Measurements from ENCODE around the gene FRMD4B. TPM values are rescaled to one million over a fixed set of nuclear protein-coding genes. Genes with fewer than 3 reads are reported as not detected.

FRMD4B gene
- total and polyA plus RNA-seq, 2 experiments from 2014 or later: 6.4 to 12.8 TPM

DNA sequence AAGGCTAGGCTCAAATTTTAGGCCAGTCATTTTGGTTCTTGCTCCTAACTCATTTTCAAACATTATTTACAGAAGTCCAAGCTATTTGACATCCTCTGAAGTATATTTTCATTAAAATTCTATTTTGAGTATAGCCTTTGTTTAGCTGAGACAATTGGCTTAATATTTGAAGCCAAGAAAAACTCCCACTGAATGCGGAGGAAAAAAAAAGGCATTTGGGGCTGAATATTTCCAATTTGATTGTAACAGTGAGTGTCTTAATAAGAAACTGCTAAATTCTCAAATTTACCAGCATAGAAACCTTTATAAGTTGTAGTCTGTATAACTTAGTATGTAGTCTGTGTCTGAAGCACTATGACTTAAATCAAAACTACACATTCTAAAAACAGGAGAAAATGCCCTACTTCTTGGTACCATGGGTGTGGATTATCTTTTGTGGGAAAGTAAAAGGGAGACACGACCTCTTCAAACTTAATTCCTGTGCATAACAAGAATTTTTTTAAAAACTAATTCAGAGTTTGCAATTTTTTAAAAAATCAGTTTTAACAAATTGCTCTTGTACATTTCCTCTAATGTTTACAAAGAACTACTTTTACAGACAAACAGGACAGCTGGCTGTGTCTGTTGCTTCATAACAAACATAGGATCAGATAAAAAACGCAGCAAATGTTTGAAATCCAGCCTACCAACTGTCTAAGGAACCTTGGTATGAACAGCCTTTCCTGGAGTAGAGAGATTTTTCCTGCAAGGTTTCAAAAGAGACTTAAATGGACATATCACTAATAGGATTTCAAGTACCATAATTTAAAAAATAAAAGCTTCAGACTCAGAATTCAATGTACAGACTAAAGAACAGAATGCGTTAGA is 210.8 kb downstream of the FRMD4B start:
- peaks cover 6% of the 10 kb centered on the region; the same call in 1 of the 3 replicates for H3K36me3 Mint-ChIP-seq (ENCODE audit: low read depth)
- H3K79me2 ChIP-seq (replicated peaks; ENCODE audit: insufficient read depth): no peaks in the 10 kb centered on the region
- no peak overlapping the region for H3K4me3 Mint-ChIP-seq
- ATAC-seq (no peak), DNase-seq (ENCODE audit: low spot score) (no peak)
- no peak overlapping the region for H3K4me2 ChIP-seq
- H3K27ac Mint-ChIP-seq: no peak overlapping the region
- no peaks in the 10 kb centered on the region for H3K4me1 ChIP-seq (ENCODE audit: insufficient read depth)
- H4K20me1 ChIP-seq (replicated peaks; ENCODE audit: insufficient read depth): no peaks in the 10 kb centered on the region
- no peak overlapping the region for H2AFZ ChIP-seq
- H3K27me3 Mint-ChIP-seq (ENCODE audit: insufficient read depth, low read depth, poor library complexity): peaks cover 3% of the 10 kb centered on the region
- no peak overlapping the region for H3K27ac ChIP-seq (ENCODE audit: low read depth)
- H3K4me1 Mint-ChIP-seq: no peaks in the 10 kb centered on the region
- H3K4me3 ChIP-seq: no peak overlapping the region
- no peaks in the 10 kb centered on the region for H3K27me3 ChIP-seq (ENCODE audit: insufficient read depth)
- H3K9me3 Mint-ChIP-seq: no peaks in the 10 kb centered on the region
- no peaks in the 10 kb centered on the region for H3K9me2 ChIP-seq (ENCODE audit: insufficient read depth)
- no peaks in the 10 kb centered on the region for H3K36me3 ChIP-seq (ENCODE audit: insufficient read depth)
- H3F3A ChIP-seq (replicated peaks; ENCODE audit: low read depth): no peaks in the 10 kb centered on the region
- TF ChIP-seq, protein P1, sequence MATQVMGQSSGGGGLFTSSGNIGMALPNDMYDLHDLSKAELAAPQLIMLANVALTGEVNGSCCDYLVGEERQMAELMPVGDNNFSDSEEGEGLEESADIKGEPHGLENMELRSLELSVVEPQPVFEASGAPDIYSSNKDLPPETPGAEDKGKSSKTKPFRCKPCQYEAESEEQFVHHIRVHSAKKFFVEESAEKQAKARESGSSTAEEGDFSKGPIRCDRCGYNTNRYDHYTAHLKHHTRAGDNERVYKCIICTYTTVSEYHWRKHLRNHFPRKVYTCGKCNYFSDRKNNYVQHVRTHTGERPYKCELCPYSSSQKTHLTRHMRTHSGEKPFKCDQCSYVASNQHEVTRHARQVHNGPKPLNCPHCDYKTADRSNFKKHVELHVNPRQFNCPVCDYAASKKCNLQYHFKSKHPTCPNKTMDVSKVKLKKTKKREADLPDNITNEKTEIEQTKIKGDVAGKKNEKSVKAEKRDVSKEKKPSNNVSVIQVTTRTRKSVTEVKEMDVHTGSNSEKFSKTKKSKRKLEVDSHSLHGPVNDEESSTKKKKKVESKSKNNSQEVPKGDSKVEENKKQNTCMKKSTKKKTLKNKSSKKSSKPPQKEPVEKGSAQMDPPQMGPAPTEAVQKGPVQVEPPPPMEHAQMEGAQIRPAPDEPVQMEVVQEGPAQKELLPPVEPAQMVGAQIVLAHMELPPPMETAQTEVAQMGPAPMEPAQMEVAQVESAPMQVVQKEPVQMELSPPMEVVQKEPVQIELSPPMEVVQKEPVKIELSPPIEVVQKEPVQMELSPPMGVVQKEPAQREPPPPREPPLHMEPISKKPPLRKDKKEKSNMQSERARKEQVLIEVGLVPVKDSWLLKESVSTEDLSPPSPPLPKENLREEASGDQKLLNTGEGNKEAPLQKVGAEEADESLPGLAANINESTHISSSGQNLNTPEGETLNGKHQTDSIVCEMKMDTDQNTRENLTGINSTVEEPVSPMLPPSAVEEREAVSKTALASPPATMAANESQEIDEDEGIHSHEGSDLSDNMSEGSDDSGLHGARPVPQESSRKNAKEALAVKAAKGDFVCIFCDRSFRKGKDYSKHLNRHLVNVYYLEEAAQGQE (IDR thresholded peaks at IDR 0.05; ENCODE audit: unreplicated experiment): no peak
- TF ChIP-seq EZH2 (IDR thresholded peaks at IDR 0.05; ENCODE audit: low read depth, unreplicated experiment) (no peak), CREB1 (CRISPR knock-in tag; IDR thresholded peaks at IDR 0.05; ENCODE audit: low read depth) (no peak), JUNB (IDR thresholded peaks at IDR 0.05; ENCODE audit: unreplicated experiment) (no peak), ZNF331 (CRISPR knock-in tag; IDR thresholded peaks at IDR 0.05; ENCODE audit: low read depth) (no peak), POLR2AphosphoS5 (IDR thresholded peaks at IDR 0.05; ENCODE audit: low read depth) (no peak), ZNF114 (CRISPR knock-in tag; IDR thresholded peaks at IDR 0.05) (no peak), EZH2phosphoT487 (IDR thresholded peaks at IDR 0.05; ENCODE audit: unreplicated experiment) (no peak), STAT1 (IDR thresholded peaks at IDR 0.05; ENCODE audit: unreplicated experiment) (no peak), NANOG (IDR thresholded peaks at IDR 0.05; ENCODE audit: borderline replicate concordance) (no peak)
- TF ChIP-seq, protein P2, sequence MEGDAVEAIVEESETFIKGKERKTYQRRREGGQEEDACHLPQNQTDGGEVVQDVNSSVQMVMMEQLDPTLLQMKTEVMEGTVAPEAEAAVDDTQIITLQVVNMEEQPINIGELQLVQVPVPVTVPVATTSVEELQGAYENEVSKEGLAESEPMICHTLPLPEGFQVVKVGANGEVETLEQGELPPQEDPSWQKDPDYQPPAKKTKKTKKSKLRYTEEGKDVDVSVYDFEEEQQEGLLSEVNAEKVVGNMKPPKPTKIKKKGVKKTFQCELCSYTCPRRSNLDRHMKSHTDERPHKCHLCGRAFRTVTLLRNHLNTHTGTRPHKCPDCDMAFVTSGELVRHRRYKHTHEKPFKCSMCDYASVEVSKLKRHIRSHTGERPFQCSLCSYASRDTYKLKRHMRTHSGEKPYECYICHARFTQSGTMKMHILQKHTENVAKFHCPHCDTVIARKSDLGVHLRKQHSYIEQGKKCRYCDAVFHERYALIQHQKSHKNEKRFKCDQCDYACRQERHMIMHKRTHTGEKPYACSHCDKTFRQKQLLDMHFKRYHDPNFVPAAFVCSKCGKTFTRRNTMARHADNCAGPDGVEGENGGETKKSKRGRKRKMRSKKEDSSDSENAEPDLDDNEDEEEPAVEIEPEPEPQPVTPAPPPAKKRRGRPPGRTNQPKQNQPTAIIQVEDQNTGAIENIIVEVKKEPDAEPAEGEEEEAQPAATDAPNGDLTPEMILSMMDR (conservative IDR thresholded peaks at IDR 0.05; ENCODE audit: low read depth in 2 of 2): no peak
- TF ChIP-seq, protein P3, sequence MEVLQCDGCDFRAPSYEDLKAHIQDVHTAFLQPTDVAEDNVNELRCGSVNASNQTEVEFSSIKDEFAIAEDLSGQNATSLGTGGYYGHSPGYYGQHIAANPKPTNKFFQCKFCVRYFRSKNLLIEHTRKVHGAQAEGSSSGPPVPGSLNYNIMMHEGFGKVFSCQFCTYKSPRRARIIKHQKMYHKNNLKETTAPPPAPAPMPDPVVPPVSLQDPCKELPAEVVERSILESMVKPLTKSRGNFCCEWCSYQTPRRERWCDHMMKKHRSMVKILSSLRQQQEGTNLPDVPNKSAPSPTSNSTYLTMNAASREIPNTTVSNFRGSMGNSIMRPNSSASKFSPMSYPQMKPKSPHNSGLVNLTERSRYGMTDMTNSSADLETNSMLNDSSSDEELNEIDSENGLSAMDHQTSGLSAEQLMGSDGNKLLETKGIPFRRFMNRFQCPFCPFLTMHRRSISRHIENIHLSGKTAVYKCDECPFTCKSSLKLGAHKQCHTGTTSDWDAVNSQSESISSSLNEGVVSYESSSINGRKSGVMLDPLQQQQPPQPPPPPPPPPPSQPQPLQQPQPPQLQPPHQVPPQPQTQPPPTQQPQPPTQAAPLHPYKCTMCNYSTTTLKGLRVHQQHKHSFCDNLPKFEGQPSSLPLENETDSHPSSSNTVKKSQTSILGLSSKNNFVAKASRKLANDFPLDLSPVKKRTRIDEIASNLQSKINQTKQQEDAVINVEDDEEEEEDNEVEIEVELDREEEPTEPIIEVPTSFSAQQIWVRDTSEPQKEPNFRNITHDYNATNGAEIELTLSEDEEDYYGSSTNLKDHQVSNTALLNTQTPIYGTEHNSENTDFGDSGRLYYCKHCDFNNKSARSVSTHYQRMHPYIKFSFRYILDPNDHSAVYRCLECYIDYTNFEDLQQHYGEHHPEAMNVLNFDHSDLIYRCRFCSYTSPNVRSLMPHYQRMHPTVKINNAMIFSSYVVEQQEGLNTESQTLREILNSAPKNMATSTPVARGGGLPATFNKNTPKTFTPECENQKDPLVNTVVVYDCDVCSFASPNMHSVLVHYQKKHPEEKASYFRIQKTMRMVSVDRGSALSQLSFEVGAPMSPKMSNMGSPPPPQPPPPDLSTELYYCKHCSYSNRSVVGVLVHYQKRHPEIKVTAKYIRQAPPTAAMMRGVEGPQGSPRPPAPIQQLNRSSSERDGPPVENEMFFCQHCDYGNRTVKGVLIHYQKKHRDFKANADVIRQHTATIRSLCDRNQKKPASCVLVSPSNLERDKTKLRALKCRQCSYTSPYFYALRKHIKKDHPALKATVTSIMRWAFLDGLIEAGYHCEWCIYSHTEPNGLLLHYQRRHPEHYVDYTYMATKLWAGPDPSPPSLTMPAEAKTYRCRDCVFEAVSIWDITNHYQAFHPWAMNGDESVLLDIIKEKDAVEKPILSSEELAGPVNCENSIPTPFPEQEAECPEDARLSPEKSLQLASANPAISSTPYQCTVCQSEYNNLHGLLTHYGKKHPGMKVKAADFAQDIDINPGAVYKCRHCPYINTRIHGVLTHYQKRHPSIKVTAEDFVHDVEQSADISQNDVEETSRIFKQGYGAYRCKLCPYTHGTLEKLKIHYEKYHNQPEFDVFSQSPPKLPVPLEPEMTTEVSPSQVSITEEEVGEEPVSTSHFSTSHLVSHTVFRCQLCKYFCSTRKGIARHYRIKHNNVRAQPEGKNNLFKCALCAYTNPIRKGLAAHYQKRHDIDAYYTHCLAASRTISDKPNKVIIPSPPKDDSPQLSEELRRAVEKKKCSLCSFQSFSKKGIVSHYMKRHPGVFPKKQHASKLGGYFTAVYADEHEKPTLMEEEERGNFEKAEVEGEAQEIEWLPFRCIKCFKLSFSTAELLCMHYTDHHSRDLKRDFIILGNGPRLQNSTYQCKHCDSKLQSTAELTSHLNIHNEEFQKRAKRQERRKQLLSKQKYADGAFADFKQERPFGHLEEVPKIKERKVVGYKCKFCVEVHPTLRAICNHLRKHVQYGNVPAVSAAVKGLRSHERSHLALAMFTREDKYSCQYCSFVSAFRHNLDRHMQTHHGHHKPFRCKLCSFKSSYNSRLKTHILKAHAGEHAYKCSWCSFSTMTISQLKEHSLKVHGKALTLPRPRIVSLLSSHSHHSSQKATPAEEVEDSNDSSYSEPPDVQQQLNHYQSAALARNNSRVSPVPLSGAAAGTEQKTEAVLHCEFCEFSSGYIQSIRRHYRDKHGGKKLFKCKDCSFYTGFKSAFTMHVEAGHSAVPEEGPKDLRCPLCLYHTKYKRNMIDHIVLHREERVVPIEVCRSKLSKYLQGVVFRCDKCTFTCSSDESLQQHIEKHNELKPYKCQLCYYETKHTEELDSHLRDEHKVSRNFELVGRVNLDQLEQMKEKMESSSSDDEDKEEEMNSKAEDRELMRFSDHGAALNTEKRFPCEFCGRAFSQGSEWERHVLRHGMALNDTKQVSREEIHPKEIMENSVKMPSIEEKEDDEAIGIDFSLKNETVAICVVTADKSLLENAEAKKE (CRISPR knock-in tag; IDR thresholded peaks at IDR 0.05): no peak
- TF ChIP-seq, protein P4, sequence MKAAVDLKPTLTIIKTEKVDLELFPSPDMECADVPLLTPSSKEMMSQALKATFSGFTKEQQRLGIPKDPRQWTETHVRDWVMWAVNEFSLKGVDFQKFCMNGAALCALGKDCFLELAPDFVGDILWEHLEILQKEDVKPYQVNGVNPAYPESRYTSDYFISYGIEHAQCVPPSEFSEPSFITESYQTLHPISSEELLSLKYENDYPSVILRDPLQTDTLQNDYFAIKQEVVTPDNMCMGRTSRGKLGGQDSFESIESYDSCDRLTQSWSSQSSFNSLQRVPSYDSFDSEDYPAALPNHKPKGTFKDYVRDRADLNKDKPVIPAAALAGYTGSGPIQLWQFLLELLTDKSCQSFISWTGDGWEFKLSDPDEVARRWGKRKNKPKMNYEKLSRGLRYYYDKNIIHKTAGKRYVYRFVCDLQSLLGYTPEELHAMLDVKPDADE (IDR thresholded peaks at IDR 0.05): no peak
